NOMO-1 treated with DMSO at 0.1 percent for 48 hours (cell line): ENCODE results near the gene ANKRD66.
"Not testable (repeated sequence)": the region's sequence is repeated elsewhere in the genome, so short reads cannot be mapped to it uniquely, and the experiment has no call there.

ENCODE experiments used
- DNase-seq: peaks from one replicate; lab custom pipeline; 2025; ENCODE audit not compliant: unreplicated experiment; lab: John Stamatoyannopoulos, UW

Gene ANKRD66

DNA sequence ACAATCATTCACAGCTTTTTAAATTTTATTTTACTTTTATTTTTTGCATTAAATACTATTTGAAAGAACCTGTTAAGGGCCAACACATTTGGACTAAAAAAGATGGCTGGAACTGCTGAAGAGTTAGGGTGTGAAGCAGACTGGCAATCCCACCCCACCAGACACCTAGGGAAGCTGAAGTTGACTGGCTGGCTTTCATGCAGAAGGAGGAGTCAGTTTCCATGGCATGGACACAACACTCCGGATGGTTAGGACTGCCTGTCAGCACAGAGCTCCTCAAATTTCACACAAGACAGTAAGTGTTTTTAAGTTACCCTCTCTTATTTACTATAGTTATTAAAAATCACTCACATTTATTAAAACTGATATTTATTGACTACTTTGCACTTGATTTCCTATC, at the start of gene ANKRD66:
Gene ANKRD66 (plus strand): TSS at position 238 of the 400 bp plus-strand sequence. CDS start 5,016 bp downstream, outside the sequence.
- no peak for DNase-seq

DNA sequence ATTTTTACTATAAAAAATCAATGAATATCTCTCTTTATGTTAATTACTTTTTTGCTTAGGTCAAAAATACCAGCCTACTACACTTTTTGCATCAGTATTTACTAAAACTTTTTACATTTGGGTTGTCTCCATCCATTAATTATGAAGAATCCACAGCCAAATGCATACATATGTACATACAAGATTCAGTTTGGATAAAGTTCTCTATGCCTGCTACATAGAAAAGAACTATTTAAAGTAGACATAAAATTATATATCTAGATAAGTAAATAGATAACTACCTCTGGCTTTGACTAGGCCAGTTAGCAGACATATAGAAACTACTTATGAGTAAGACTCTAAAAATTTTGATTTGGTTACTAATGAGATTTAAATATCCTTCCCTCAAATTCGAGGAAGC, 46.8 kb upstream of the ANKRD66 start:
- no peak for DNase-seq

DNA sequence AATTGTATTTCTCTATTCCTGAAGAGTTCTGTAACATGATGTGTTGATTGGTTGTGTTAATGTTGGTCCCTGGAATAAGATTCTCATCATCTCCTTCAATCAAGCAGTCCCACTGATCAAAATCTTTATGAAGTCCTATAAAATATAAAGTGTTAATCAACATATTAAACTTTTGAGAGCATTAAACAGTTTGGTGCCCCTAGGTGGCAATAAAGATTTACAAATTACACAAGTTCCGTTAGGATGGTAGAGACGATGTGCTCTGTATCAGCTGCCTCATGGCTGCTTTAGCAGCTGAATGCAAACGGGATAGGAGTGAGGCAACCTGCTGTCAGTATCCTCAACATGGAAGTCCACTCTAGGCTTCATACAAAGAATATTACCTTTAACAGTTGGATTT, 42.2 kb upstream of the ANKRD66 start:
- peak; percentile 51 for DNase-seq

DNA sequence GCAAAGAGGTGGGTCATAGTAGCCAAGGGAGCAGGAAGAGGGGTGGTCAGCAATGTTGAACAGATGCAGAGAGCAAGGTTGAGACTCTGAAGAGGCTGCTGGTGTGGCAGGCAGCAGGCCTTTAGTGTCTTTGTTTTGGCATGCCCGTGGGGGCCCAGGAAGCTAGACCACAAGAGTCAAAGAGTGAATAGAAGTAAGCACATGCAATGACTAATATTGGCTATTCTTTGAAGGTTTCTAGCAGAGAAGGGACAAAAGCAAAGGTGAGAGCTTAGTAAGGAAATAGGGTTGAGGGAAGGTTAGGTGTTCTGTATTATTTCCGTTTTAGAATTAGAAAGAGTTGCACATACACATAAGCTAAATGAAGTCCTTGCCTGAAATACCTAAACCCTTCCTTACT, 40.3 kb upstream of the ANKRD66 start:
- DNase-seq, result no peak

DNA sequence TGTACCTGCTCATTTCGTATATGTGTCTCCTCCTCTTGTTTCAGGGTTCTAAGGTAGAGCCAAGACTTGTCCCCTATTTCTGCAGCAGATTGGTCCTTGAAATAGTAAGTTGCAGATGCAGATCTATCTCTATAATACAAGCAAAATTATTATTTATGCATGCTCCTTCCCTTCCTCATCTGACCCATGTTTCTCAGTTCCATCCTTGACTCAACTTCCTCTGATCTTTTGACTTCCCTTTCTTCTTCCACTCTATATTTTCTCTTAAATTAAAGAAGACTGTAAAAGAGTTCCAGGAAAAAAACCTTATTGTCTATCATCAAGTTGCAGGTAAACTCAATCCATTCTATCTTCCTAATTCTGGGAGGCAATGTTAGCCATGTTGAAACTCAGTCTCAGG, 35.2 kb upstream of the ANKRD66 start:
- no peak for DNase-seq

DNA sequence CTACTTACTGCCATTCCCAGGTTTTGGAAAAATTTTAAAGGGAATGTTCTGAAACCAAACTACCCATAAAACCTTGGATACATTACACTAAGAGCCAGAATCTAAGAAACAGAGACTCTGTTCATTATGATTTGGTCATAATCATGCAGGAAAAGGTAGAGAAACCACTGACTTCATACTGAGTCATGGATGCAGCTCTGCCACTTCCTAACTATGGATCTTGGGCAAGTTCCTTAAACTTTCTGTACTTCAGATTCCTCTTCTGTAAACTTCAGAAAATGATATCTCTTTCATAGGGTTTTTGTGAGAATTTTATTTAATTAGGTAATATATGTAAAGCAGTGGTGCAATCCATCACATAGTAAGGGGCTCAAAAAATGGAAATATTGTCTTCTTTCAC, 31.6 kb upstream of the ANKRD66 start:
- DNase-seq, result peak; percentile 67

DNA sequence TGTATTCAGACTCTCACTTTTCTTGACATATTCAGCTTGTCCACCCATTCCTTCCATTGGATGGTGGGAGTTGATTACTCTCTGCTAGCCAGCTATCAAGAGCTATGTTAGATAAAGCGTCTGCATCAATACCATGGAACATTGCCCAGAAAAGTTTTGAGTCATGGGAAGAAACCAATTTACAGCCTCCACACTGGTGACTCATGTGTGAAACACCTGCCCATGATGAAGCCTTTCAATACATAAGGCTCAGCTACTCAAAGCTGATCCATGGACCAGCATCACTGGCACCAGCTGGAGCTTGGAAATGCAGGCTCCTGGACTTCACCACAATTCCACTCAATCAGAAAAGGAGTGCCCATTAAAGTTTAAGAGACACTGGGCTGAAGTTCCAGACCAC, 27.6 kb upstream of the ANKRD66 start:
- DNase-seq, result no peak

DNA sequence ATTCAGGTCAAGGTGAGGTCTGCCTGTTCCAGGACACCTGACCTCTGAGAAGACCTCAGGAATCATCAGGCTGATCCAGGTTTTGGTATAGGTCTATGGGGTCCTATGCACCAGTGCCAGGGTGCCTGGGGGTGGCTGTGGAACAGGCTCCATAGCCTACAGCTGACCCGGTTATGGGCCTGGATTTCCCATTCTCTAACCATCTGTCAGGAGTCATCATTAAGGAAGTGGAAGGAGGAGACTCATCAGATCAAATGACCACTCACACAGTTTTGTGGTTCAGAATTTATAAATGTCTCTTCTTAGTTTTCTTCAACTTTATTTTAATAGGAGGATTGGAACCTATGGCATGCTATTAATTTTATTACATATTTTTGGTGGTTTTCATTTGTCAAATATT, 26.3 kb upstream of the ANKRD66 start:
- no peak for DNase-seq

DNA sequence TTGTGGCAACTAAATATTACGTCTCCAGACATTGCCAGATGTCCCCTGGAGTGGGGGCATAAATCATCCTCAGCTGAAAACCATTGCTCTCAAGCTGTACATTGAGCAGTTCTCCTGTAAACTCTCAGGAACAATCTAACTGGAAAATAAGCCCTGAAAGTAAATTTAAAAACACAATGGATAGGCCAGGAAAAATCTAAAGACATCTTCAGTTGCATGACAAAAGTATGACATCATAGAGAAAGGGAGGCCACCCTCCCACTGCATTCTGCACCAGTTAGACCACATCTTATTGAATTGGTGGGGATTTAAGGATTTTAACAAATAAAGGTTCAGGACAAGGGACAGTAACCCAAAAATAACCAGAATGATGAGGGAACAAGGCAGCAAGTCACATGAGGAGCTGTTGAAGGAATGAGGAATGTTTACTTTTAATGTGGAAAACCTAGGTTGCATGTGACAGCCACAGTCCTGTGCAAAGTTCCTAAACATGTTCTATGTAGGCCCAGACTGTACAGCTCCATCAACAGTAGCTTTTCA, 16.9 kb upstream of the ANKRD66 start:
- DNase-seq, result no peak

DNA sequence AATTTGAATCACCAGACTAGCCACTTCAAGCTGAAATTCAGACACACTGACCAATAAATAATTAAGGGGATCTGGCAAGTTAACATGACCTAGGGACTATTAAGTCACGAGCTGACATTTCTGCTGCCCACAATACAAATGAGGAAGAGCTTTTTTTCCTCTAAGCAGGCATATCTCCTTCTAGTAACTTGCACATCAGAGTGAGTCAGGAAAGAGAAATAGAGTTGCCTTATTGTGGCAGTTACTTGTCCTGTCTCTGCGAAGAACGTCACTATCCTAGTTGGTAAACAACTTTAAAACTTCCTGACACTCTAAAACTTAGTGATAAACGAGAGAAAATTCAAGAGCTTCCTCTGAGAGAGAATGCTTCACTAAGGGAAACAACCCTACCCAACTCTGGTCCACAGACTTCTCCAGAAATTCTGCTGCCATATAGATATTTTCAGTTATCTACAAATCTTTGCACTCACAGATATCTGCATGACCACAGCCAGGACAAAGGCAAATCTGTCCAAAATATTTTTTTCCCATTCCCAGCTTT, 15.7 kb upstream of the ANKRD66 start:
- peak; percentile 71 for DNase-seq

DNA sequence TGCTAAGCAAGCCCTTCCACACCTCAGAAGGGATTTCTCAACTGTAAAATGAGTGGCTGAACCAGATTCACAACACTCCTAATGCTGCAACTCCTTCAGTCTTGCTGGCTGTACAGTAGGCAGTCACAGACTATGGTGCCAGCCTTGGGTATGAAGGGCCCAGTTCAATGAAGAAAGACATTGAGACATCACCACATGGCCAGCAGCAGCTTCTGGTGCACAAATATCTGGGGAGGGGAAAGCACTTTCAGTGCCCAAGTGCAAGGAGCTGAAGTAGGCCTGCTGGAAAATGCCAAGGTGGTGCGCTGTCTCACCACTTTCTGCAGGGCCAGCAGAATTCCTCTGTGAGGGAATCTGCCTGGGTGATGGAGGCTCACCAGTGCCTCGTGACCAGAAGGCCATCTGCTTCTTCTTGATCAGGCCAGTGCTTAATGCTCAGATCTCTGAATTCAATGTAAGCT, 13.4 kb upstream of the ANKRD66 start:
- DNase-seq, result no peak

DNA sequence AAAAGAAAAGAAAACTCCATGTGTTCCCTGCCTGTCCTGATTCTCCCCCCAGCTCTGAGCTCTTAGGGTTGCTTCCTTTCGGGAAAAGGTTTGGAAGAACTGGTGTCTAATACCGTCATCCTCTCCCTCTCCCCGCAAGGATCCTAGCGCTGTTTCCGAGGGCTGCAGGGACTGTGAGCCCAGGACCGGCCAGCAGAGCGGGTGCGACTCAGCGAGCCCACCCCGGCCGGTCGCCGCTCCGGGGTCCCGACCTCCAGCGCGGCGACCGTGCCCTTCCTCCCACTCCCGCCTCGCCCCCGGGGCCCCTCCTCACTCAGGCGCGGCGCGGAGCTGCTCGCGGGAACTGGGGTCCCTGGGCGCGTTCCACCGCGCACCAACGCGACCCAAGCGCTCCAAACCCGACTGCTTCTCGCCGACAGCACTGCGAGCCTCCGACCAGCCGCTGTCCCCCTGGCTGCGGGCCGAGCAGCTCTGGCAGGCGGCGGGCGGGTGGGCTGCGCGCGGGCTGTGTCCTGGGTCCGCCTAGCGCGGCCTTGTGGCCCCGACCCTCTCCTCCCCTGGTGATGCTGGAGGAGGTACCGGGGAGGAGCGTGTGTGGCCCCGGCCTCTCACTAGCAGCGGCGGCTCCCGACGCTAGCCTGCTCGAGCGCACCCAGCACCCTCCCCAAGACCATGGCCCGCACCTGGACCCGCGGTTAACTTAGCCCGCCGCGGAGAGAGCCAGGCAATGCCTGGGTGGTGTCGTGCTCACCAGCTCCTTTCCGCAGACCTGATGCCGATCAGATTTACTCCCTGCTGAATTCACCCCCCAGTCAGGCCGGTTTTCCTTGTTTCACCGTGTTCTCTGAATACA, 11.6 kb upstream of the ANKRD66 start, which contains the start of gene PLA2G7:
Gene PLA2G7 (minus strand): TSS at position 509 of the 853 bp plus-strand sequence. CDS start 12,484 bp downstream, outside the sequence.
- DNase-seq, result no peak

DNA sequence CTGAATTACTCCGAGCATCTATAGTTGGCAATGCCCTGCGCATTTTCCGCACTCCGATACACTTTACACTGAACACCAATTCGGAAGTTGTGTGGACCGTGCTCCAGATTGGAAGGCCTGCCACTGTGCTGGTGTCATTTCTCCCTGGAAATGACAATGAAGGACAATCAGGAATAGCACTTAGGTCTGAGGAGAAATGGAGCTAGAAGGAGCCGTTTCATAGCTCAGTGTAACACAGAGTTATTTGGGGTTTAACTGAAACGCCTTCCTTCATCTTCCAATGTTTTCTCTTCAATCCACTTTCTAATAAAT, 11.1 kb upstream of the ANKRD66 start:
- no peak for DNase-seq

DNA sequence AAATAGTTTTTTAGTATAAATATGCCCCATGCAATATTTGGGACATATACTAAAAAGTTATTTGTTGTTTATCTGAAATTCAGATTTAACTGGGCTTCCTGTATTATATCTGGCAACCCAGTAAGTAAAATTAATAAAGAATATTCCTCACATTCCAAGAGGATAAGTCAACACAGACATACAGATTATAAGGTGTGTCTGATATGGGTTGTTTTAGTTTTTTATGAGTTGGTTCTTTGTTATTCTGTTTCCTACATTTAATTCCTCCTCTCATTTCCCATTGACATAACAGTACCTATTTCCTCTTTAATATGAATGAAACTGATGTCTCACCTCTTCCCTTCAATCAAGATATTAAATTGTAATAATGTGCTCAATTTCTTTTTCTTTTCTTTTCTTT, 9.8 kb upstream of the ANKRD66 start:
- DNase-seq, result no peak

DNA sequence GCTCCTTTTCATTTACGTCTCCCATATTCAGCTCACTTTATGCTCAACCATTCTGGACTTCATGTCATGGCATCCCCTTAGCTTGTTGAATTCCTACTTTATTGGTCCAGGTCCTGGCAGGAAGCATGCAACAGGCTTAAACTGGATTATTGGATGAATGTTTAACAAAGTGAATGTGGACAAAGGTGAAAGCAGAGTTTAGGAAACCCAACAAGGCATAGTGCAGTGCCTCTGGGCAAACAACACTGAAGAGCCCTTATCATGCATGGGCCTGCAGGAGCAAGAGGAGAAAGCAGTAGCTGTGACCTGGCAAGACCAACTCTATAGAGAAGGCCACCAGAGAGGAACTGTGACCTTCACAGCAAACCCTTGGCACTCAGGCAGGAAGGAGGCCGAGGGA, 5.3 kb upstream of the ANKRD66 start:
- no peak for DNase-seq

DNA sequence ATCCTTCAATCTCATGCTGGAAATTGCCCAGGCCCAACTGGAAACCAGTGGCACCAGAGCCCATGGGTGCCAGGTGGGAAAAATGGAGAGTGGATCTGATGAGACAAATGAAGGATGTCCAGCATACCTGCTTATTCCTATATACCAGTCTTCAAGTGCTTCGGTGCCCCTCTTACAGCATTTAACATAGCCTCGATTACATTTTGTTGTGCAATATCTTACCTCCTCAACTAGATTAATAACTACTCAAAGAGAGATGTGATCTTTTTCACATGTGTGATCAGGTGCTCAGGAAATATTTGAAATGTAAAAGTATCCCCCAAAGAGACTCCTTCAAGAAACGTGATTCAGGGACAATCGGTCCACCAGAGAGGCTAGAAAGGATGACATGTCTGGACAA, 4.8 kb upstream of the ANKRD66 start:
- no peak for DNase-seq

DNA sequence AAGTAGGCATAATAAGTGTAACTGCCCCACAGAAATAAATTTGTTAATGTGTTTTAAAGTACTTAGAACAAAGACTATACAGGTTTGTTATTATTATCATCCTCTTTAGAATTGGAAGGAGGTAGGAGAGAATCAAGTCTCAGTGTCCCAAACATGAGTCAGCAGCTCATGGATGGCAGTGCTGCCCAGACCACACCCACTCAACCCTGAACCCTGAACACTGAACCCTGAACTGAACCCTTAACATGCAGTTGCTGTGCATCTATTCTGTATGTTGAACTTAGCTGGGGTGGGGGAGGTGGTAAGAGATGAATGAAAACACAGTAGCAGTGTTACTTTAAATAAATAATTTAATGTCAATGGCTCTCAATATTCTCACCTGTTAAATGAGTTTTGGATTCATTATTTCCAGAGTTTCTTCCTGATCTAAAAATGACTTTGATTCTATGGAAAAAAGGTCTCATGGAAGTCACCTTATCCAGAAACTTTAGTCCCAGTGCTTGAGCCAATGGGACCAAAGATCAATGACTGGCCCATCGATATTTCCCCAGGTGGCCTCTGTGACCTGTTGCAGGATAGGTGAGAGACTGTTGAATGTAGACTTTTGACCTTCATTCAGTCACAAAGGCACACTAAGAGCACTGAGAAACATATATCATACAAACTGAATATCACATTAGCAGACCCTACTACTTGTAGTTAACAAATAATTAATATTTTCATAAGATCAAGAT, 3.1 kb upstream of the ANKRD66 start:
- DNase-seq, result no peak

DNA sequence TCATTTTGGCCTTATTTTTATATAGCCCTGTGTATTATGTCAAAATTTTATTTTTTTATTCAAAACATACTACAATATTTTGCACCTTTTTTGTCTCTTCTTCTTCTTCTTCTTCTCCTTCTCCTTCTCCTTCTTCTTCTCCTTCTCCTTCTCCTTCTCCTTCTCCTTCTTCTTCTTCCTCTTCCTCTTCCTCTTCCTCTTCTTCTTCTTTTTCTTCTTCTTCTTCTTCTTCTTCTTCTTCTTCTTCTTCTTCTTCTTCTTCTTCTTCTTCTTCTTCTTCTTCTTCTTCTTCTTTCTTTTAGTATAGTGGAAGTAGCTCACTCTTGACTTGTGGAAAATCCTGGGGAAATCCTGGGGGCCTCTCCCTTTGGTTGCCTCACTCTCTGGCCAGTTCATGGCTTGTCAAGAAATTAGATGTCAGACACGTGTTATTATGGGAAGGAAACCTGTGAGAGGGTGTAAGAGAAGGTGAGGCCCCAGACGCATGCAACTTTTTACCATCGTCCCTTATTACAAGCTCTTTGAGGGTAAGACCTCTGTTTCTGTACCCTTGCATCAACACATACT, 2.5 kb upstream of the ANKRD66 start:
- not testable (repeated sequence) for DNase-seq

DNA sequence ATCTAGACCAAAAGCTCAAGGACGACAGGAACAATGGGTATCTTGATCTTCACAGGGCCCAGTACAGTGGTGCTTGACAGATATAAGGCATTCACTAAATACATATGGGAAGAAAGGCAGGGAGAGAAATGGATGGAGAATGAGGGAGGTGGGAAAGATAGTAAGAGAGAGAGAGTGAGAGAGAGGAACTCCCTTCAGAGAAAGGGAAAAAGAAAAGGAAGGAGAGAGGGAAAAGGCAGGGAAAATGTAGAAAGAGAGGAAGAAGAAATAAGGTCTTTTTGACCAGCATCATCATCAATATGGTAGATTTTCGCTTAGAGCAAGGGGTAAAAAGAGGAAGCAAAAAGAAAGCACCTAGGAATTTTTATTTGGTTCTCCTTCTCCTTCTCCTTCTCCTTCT, 760 bp upstream of the ANKRD66 start:
- DNase-seq, result no peak

DNA sequence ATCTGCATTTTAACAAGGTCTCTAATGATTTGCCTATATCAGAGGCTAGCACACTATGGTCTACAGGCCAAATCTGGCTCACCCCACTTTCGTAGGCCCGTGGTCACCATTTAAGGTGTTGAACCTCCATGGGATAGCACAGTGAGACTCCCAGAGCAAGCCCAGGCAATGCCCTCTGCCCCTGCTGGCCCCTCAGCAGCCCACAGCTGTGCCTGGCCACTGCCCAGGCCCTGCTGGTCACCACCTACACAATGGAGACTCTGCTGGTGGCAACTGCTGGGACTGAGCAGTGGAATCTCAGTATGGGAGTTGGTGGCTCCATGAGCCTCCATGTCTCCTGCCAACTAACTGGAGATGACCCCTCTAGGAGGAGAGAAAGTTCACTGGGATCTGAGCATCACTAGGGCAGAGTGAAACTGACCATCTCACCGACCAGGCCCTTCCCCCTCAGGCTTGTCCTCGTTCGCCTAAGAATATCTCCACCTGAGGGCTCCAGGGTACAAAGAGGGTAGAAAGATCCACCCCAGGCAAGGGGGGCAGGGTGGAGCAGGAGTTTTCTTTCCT, 2.3 kb downstream of the ANKRD66 start:
- no peak for DNase-seq

DNA sequence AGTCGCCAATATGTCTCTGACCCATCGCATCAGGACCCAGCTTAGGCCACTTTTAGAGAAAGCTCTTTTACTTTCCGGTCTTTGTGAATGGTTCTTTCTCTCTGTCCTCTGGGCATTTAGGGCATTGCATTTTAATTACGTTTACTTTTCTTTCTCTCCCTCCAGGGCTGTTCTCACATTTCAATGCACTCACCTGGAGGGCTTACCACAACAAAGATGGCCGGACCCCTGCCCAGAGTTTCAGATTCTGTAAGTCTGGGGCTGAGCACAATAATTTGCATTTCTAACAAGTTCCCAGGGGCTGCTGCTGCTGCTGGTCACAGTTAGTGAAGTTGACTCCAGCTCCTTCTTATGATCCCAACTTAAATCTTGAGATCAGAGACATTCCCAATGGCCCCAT, 3.0 kb downstream of the ANKRD66 start:
- DNase-seq, result no peak
